T-helper 9 cell (primary cell): Measurements from ENCODE around the gene NBEA.

Source experiments
- DNase-seq: peaks from one replicate; pipeline ENCODE4 v3.0.0-alpha.2; 2020

The NBEA gene

DNA sequence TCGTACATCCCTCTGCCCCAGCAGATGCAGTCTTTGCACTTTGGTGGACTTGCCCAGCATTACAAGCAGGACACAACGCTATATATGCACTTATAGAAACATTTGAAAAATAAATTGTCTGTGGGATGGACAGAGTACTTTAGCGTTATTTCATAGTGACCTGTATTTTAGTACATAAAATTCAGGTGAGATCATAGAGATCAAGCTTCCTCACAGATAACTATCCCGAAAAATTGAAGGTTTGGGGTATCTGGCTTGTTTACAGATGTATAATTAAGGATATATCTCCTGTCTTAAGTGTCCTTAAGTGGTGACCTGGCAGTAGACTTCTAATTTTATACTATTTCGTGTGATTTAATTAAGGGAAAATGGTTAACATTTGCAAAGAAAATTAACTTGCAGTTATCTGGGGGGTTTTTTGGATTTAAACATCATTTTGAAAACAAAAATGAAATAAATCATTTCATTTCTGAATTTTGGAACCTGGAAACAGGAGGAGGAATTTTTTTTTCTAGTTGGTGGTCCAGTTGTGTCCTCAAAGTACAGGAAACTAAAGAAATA is 535.4 kb downstream of the NBEA start:
- DNase-seq = no peak

DNA sequence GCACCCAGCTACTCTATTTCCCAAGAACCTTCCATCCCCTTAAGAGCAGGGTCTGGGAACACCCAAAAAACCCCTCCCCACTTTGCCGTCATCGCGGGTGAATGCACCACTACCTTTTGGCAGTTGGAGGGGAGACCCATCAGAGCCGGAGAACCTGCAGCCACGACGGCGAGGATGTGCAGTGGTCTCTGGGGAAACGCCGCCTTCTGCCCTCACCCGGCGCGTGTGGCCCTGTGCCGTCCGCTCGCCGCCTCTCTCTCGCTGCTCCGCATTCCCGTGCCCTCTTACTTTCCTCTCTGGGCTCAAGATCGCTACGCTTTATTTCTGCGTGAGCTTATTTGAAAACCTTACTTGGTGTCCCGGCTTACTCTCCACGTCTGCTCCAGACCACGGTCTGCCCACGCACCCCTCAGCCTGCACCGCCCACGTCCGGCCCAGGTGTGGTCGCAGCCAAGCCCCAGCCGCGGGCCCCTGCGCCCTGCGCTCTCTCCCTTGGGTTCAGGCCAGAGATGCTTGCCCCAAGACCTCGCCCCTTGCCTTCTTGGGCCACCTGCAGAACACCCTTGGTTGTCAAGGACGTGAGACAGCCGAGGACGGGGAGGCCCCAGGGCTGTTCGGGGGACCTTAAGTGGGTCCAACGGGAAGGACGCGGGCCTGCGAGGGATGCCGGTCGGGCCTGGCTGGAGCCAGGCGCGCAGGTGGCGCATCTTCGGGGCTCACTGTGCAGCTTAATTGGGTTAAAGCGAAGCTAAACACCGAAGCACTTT is 536.4 kb downstream of the NBEA start:
- no peak for DNase-seq

DNA sequence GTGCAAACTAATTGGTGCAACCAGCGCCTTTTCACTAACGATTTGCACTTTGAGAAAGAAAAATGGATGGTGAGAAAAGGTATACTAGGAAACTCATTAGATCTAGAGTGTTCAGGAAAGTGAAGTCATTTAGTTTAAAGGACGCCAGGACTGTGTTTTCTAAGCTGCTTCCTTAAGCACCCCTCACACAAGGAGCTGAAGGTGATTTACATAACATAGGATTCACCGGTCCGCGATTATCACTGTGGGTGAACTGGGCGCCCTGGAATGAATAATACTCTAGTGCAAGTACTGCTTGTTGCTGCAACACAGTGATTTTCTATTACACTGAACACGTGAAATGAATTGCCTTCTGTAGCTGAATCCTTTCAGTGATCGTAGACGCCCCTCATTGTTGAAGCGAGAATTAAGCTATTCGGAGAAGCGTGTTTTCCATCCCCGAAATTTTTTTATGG is 537.0 kb downstream of the NBEA start:
- no peak for DNase-seq

DNA sequence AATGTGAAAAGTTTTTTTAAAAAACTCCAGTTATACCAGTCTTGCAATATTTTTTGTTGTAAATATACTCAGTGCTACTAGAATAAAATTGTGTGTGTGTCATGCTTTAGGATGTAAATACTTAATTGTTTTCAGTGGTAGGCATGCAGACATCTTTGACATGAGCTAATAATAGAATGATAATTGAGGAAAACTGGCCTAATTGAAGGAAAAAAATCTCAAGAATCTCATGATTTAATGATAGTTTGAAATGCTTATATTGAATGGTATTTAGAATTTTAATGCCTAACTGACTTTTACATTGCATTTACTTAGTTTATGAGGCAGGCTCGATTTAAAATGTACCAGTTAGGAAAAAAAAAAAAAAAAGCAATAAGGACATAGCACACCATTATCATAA is 537.6 kb downstream of the NBEA start:
- DNase-seq = no peak

DNA sequence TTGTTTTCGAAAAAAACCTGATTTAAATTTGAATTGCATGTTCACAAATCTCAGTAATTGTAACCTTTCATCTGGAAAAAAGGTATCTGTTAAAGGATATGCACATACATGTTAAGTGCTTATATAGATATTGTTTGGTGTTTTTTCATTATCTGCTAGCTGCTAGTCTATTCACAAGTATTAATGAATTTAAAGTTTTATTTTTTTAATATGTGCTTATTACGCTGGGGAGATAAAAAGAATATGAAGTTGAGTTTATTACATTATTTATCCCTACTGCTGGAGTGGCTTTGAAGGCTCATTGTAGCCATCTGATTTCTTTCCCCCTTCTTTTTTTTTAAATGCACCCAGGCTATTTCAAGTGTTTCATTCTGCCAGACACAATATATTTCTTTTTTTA is 538.3 kb downstream of the NBEA start:
- DNase-seq = no peak

DNA sequence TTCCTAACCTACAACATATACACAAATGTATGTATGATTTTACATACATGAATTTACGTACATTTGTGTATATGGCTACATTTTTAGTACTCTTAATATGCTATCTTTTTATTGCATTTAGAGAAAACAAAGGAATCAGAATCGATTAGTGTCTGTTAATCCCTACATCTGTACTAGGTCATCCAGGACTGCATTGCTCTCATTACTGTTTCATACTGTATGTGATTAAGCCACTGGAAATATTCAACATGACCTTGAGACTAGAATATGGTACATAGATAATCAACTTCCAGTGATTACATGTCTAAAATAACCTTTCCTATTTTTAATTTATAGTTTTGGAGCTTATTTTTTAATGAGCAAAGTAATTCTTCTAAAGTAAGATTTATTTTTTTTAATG is 539.7 kb downstream of the NBEA start:
- no peak for DNase-seq

DNA sequence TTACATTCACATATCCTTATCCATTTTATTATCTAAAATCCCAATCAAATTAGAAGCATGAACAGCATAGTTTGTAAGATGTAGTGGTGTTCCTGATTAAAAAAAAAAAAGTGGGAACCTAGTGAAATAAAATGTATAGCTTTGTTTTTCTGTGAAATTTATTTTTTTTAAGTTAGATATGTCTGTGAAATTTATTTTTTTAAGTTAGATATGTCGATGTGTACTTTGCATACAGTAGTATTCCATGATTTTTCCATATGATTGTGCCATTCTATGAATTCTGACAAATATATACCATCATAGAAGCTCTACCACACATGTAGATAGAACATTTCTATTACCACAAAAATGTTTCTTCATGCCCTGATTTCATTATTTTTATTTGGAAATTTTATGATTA is 540.5 kb downstream of the NBEA start:
- no peak for DNase-seq

DNA sequence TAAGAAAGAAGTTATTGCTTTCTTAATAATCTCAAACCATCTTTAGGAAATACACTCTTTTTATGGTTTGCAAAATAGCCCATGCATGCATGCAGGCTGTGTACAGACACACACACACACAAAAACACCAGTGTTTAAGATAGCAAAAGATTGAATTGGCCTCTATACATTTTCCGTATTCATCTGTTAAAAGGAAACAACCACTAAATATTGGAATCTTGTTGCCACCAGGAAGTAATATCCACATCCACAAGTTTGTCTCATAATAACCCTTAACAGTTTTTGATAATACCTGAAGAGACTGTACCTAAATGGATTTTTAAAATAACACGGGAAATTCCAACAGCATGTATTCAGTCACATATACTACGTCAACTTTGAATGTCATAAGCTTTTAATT is 541.7 kb downstream of the NBEA start:
- DNase-seq = no peak

DNA sequence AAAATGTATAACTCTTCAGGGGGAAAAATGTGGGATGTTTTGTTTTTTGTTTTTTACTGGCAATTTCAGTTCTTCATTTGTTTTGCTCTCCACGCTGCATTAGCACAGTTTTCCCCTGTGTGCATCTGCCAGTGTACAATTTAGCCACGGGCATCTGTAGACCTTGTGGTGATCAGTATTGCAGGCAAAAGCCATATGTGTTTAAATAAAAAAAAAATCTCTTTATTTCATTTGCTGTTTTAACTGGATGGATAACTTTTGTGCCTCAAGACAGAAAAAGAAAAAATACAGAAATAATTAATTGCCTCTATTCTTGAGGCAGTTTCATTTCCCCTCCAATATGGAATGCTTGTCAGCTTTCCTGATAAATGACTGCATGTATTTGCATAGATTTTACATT is 542.3 kb downstream of the NBEA start:
- no peak for DNase-seq

DNA sequence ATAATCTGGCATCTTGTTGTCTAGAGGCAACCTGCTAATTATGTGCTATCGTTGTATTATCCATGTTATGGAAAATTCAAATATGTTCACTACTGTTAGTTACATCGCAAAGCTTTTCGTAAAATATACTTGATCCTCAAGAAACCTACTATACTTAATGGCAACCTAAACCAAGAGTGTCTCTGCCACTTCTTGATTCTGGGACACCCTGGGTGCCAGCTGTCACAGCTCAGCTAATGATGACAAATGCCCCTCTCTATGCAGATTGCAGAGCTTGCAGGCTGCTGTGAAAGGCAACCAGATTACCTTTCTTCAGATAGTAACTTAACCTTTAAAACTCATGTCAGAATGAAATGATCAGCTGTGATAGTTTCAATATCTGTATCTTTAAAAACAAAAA is 543.4 kb downstream of the NBEA start:
- DNase-seq = no peak

DNA sequence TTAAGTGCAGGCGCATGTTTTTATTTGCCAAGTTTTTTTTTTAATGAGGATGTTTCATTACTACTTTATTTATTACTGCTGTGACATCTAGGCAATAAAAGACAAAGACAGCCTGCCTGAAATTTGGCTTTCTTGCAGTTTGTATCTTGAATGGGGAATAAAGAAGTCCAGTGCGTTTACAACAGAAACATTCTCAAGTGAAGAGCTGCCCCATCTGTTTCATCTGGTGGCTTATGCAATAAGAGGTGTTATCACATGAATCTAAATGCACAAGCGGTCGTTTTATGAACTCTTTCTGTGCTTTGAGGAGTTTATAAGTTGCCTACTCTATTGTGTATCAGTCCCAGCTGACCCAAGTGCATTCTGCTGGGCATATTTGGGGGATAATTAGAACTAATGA is 547.0 kb downstream of the NBEA start:
- no peak for DNase-seq

DNA sequence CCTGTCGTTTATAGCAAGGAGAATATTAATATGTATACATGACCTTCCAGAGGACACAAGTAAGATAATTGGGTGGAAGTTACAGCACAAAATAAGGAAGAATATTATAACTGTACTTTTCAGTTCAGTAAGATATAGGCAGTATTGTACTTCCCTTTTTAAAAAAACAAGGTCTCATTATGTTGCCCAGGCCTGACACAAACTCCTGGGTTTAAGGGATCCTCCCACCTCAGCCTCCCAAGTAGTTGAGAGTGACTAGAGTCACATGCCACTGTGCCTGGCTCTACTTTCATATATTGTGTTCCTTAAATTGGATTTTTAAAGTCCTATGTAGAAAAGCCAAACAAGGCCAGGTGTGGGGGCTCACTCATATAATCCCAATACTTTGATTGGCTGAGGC is 553.9 kb downstream of the NBEA start:
- no peak for DNase-seq

DNA sequence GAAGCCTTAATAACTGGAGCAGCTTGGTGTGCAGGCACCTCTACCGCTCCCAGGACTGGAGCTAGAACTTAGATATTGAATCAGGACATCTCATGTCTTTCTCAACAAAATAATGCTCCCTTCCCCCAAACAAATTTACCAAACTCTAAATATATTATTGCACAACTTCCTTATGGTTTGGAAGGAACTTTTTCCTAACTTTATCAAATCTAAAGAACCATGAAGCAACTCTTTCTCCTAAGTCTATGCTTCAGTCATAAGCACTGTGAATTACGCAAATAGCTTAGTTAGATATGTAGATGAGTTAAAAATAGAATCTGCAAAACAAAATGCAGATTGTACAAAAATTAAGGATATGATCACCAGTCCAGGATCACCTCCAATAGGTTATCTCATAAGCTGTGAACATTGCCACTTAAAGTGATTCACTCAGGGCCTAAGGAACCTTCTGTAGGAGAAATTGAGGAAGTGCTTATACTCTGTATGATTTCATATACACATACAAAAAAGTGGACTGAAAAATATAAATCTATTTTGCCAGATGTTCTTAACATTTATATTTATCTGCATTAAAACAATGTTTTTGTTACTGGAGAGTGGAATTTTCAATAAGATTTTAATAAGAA is 554.8 kb downstream of the NBEA start:
- no peak for DNase-seq

DNA sequence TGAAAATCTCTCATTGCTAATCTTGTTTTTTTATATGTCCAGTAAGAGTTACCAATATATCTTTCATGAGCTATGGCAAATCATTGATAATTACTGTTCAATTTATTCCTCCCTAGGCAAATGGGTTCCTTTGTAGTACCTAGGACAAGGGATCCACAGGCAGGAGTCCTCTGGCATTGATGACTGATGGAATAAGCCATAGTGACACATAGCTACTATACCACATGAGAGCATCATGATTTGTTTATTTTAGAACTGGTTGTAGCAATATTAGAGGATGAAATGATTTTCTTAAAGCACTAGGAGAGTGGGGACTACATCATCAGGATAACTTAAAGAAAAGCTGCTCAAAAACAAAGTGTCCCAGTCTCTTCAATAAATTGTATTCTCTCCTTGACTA is 556.2 kb downstream of the NBEA start:
- no peak for DNase-seq

DNA sequence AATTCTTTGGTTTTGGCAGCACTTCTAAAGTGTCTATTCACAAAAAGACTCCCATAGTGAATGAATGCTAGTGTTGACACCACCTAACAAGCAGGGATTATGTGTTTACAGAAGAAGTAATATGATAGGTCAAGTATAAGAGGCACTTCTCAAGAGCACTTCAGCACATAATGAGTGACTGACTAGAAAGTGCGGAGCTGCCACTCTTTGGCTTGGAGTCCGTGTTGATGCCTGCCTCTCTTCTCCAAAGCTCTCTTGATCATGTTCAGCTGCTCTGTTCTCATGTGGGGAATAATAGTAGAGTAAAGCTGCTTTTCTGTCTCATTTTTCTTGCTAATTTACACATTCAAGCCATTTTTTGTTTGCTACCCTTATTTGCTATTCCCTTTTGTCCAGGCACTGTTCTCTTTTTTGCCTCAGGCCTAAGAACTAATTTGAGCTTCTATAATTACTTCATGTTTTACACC is 557.2 kb downstream of the NBEA start:
- no peak for DNase-seq

DNA sequence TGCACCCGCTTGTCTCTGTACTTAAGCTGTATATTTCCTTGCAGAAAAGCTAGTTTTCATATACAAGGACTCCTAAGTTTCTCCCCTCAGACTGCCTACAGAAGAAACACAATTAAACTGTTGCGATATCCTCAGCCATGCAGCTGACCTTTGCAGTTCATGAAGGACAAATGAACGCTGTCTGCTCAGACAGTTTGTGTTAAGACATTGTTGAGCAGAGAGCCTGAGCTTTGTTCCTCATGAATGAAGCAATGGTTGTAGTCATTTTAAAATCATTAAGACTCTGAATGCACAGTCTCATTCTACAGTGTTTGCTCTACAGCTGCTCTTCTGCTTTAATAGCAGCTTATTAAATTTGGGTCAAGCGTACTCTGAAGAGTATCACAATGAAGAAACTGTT is 557.6 kb downstream of the NBEA start:
- no peak for DNase-seq

DNA sequence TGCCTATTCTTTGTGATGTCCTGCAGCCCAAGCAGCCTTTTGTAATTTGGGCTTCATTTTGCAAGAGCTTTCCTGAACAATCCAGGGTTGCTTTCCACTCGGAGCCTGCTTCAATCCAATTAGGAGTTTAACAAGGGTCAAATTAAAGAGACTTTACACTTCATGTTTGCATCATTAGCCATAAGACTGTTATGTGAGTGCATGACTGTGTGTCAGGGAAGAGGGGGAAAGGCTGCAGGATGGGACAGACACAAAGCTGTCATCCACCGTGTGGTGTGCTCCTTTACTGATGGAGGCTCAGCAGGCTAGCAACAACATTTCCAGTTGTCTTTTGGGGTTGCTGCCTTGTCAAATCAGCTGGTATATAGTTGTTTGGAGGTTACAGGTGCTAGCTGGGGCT is 558.1 kb downstream of the NBEA start:
- DNase-seq = no peak

DNA sequence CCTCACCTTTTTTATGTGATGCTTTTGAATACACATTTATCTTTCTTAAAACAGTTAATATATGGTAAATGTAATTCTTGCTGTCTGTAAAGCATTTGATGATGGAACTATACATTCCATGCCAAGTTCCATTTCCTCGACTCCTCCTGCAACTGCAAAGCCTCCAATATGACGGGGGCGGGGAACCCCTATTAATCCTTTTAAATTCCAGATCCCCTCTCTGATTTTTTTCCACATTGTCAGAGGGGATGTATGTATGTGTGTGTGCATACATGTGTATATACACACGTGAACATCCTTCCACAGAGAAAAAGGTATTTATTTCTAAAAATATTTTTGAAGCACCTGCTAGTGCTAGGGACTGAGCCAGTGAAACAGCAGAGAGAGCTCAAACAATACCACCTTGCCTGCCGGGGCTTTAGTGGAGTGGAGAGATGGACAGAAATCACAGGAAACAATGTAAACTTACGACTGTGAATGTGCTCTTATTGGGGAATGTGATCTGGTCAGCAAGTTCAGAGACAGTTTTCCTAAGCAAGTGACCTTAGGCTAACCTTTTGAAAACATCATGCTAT is 559.7 kb downstream of the NBEA start:
- no peak for DNase-seq

DNA sequence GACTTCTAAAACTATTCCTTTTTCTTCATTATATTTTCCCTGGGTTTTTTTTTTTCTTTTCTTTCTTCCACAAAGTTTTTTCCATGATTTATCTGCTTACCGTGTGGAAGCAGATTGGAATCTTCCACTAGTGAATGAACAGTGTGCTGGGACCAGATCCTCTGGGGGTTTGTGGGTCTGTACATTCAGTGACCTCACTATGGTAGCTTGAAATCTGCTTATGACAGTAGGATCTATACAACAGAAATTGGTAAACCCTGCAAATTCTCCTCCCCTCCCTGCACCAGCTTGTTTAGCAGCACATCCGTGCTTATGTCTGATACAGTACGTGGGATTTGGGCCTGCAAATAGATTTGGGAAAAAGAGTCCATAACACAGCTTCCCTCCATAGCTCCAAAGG is 560.4 kb downstream of the NBEA start:
- DNase-seq = no peak

DNA sequence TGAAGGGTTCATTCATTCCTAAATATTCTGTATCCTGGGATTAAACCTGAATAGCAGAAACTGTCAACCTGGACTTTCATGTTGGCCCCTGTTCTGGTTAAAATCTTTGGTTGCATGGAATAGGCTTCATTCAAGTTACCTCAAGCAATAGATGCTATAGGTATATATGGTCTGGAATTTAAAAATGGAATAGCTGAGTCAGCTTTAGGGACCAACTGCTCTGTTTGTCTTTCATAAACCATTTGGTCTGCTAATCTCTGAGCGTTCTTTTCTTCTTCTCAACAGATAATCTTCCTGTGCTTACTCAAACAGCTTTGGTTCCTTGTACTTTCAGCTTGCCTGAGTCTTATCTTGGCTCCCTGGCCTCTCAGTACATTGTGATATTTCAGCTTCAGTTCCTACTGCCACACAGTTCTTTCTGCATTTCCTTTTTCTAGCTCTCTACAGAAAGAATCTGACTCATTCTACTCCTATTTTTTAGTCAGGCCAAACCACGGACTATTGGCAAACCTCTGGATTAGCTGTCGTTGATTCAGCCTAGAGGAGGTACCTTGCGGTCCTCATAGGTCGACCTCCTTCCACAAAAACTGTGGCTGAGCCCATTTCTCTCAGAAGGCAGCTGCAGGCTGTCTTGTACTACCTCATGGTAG is 570.3 kb downstream of the NBEA start:
- no peak for DNase-seq

DNA sequence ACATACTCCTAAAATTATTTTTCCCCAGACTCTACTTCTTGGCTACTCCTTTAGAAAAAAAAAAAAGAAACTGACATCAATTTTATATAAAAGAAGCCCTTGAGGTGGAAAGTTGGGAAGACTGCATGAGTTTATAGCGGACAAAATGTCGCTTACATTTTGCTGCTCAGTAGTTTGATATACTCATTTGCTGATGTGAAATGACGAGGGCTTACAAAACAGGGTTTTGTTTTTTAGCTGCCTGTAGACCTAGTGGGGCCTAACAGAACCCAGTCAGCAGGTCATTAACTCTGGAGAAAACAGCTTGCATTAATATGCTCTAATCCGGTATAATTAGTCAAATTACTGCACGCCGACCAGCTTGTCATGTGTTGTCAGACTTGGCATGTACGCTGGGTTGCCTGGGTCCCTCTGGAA is 572.0 kb downstream of the NBEA start:
- no peak for DNase-seq

DNA sequence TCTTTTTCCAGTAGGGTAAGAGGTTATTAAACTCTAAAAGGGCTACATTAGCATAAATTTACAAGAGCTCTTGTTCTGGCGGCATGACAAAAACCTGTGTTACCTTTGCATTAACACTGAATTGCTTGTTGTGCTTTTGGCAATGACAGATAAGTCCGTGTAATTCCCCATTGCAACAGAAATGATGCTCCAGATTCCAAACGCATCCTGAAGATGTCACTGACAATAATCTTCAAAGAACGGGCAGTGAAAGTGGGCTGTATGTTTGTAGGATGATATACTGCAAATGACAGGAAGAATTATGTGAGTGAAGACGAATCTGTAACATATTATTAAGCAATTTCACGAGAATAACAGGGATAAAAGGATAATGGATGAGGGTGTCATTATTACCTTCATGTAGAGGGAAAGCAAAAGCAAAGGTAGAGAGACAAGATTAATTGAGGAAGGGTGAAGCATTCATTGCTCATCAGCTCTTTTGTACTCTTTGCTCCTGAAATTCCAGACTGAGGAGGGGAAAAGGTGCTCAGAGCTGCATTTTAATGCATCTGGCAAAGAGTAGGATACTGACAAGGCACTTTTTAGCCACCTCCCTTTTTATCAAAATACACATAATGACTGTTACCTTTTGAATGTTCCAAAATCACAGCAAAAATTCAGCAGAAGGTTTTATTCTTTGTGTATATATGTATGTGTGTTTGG is 572.9 kb downstream of the NBEA start:
- no peak for DNase-seq
